ENCODE data around the gene ABTB2. TPM values are rescaled to one million over a fixed set of nuclear protein-coding genes. Genes with fewer than 3 reads are reported as not detected.

ABTB2 gene
- total and polyA plus RNA-seq, 4 donors = 0.73 to 3.3 (median 2.7) TPM

GRCh38 chr11:34151166-34151565, 206.6 kb downstream of the ABTB2 start:
- no peak for DNase-seq
- H3K36me3 ChIP-seq (ENCODE audit: control insufficient read depth in 4 of 4, insufficient read depth in 4 of 4, low read length in 4 of 4) = peaks cover 13 to 46% (median 17%) of the 10 kb centered on the region in 4 donors
- H3K9ac ChIP-seq (ENCODE audit: insufficient read depth in 1 of 2, low read length in 2 of 2) = no peak overlapping the region

DNA sequence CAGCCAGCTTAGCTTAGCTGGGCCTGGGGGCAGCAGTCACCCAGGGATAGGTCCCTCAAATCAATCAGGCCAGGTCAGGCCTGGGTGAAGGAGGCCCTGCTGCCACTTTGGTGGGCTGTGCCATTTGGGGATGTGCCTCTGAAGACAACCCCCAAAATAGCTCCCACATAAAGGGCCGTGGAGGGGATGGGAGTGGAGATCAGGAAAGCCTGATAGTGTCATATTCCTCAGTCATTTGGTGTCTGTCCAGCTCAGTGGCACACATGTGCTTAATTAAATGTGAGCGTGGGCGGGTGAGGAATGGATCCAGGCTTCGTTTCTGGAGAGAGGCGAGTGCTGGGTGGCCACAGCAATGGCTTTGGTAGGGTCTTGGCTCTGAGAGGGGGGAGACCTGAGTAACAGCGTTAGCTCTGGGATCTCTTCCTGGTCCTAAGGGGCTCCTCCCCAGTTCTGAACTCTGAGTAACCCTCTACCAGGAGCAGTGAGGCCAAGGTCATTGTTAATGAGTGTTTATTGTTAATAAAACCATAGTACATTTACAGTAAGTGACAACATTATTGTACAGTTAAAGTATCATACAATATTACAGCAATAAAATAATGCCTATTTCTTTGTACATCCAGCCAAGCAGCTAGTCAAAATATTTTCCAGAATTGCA, 207.2 kb downstream of the ABTB2 start:
- Histone ChIP-seq H3K4me1 (ENCODE audit: control insufficient read depth in 5 of 5, insufficient read depth in 5 of 5, low read length in 5 of 5) (peaks cover 0 to 9% (median 1%) of the 10 kb centered on the region in 5 donors), H3K36me3 (ENCODE audit: control insufficient read depth in 4 of 4, insufficient read depth in 4 of 4, low read length in 4 of 4) (peaks cover 13 to 50% (median 18%) of the 10 kb centered on the region in 4 donors), H3K4me3 (no peak overlapping the region), H3K27me3 (ENCODE audit: control insufficient read depth in 3 of 3, insufficient read depth in 3 of 3, low read length in 2 of 3) (no peaks in the 10 kb centered on the region), H3K27ac (ENCODE audit: low read depth in 1 of 2, low read length in 1 of 2) (no peak overlapping the region), H3K9ac (ENCODE audit: insufficient read depth in 1 of 2, low read length in 2 of 2) (no peak overlapping the region), H3K9me3 (ENCODE audit: control insufficient read depth in 4 of 4, insufficient read depth in 3 of 4, low read length in 3 of 4) (peaks cover 0 to 1% (median 0%) of the 10 kb centered on the region in 4 donors)
- DNase-seq (no peak), ATAC-seq (ENCODE audit: insufficient read depth, low FRiP score) (no peak)
- TF ChIP-seq, protein P1, sequence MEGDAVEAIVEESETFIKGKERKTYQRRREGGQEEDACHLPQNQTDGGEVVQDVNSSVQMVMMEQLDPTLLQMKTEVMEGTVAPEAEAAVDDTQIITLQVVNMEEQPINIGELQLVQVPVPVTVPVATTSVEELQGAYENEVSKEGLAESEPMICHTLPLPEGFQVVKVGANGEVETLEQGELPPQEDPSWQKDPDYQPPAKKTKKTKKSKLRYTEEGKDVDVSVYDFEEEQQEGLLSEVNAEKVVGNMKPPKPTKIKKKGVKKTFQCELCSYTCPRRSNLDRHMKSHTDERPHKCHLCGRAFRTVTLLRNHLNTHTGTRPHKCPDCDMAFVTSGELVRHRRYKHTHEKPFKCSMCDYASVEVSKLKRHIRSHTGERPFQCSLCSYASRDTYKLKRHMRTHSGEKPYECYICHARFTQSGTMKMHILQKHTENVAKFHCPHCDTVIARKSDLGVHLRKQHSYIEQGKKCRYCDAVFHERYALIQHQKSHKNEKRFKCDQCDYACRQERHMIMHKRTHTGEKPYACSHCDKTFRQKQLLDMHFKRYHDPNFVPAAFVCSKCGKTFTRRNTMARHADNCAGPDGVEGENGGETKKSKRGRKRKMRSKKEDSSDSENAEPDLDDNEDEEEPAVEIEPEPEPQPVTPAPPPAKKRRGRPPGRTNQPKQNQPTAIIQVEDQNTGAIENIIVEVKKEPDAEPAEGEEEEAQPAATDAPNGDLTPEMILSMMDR (IDR thresholded peaks at IDR 0.05; ENCODE audit: control extremely low read depth, extremely low read depth) = no peak
- 79 to 89% methylated on average over 6 of the region's 6 CpGs for WGBS, 2 donors

More at GRCh38 chr11:34151166-34151565, 206.6 kb downstream of the ABTB2 start:
- H3K4me1 ChIP-seq (ENCODE audit: control insufficient read depth in 5 of 5, insufficient read depth in 5 of 5, low read length in 5 of 5) = peaks cover 0 to 11% (median 5%) of the 10 kb centered on the region in 5 donors
- WGBS, 2 donors = 95 to 97% methylated on average over 5 of the region's 5 CpGs
- H3K27ac ChIP-seq (ENCODE audit: low read depth in 1 of 2, low read length in 1 of 2) = no peak overlapping the region
- no peak overlapping the region for H3K4me3 ChIP-seq
- H3K9me3 ChIP-seq (ENCODE audit: control insufficient read depth in 4 of 4, insufficient read depth in 3 of 4, low read length in 3 of 4) = peaks cover 0 to 1% (median 0%) of the 10 kb centered on the region in 4 donors
- no peaks in the 10 kb centered on the region for H3K27me3 ChIP-seq (ENCODE audit: control insufficient read depth in 3 of 3, insufficient read depth in 3 of 3, low read length in 2 of 3)
- TF ChIP-seq, protein P1 (IDR thresholded peaks at IDR 0.05; ENCODE audit: control extremely low read depth, extremely low read depth) = no peak
- no peak for ATAC-seq (ENCODE audit: insufficient read depth, low FRiP score)

DNA sequence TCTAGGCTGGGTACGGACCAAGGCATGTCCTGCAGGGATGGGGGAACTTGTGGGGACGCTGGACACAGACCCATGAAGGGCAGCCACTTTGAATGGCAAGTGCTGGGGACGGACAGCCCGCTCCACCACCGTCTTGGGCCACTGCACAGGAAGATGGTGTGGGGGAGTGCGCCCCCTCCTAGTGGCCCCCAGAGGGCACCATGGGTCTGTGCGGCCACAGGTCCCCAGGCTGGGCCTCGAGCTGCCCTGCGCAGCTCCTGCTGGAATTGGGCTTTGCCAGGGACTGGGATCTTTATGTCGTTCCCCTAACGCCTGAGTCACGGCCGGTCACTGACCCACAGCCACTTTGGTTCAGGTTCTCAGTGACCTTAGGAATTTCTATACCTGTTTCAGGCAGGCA, 208.0 kb downstream of the ABTB2 start:
- Histone ChIP-seq H3K36me3 (ENCODE audit: control insufficient read depth in 4 of 4, insufficient read depth in 4 of 4, low read length in 4 of 4) (peaks cover 16 to 55% (median 25%) of the 10 kb centered on the region in 4 donors), H3K27me3 (ENCODE audit: control insufficient read depth in 3 of 3, insufficient read depth in 3 of 3, low read length in 2 of 3) (no peaks in the 10 kb centered on the region), H3K9me3 (ENCODE audit: control insufficient read depth in 4 of 4, insufficient read depth in 3 of 4, low read length in 3 of 4) (peaks cover 0 to 1% (median 0%) of the 10 kb centered on the region in 4 donors), H3K27ac (ENCODE audit: low read depth in 1 of 2, low read length in 1 of 2) (no peak overlapping the region), H3K4me3 (no peak overlapping the region), H3K9ac (ENCODE audit: insufficient read depth in 1 of 2, low read length in 2 of 2) (no peak overlapping the region), H3K4me1 (ENCODE audit: control insufficient read depth in 5 of 5, insufficient read depth in 5 of 5, low read length in 5 of 5) (peaks cover 0 to 2% (median 0%) of the 10 kb centered on the region in 5 donors)
- DNase-seq (no peak), ATAC-seq (ENCODE audit: insufficient read depth, low FRiP score) (no peak)
- TF ChIP-seq, protein P1 (IDR thresholded peaks at IDR 0.05; ENCODE audit: control extremely low read depth, extremely low read depth) = no peak
- WGBS, 2 donors = 83 to 88% methylated on average over 13 of the region's 13 CpGs
